GM18505 (cell line): ENCODE results near the gene GSTM1.
A peak's percentile ranks its signal among the peaks of the same experiment; 100 is the strongest.
"Not testable (repeated sequence)": the region's sequence is repeated elsewhere in the genome, so short reads cannot be mapped to it uniquely, and the experiment has no call there.

Source experiments
- ATAC-seq: cut with Tn5 transposase; IDR thresholded peaks from one replicate; pipeline ENCODE4 v1.9.1; 2021; ENCODE audit not compliant: unreplicated experiment
- POLR2A ChIP-seq: IDR thresholded peaks from 4 replicates; pipeline ENCODE4 v1.6.1; 2011; ENCODE audit warnings: borderline replicate concordance; ENCODE audit not compliant: insufficient read depth, insufficient read length; ENCODE audit errors: extremely low read depth

The GSTM1 gene

DNA sequence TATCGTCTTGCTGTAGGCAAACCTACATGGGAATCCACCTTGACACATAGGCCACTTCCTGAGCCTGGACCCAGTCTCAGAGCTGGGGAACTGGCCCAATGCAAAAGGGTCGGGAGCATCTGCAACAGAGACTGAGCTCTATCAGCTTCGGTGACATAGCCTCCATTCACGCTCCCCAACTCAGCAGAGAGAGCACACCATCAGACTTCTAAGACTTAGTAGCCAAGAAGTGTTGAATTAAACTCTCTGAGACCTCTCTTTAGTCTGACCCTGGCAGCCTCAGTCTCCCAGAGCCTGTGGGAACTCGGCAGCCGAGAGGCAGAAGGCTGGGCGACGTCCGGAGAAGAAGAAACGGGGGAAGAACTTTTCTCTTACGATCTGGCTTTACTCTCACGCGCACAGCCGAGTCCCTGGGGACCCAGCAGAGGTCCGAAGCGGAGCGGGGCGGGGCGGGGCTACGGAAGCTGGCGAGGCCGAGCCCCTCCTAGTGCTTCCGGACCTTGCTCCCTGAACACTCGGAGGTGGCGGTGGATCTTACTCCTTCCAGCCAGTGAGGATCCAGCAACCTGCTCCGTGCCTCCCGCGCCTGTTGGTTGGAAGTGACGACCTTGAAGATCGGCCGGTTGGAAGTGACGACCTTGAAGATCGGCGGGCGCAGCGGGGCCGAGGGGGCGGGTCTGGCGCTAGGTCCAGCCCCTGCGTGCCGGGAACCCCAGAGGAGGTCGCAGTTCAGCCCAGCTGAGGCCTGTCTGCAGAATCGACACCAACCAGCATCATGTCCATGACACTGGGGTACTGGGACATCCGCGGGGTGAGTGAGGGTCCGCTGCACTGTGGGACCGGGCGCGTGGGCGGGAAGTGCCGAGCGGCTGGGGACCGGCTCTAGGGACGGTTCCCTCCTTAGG is 31.8 kb upstream of the GSTM1 start, which contains the start of gene GSTM4:
Gene GSTM4, plus strand, starts transcription at position 485 of the 905 bp plus-strand sequence. Its CDS starts 291 bp downstream, at position 776.
- TF ChIP-seq POLR2A, result peak; percentile 51
- ATAC-seq, result peak; percentile 92

DNA sequence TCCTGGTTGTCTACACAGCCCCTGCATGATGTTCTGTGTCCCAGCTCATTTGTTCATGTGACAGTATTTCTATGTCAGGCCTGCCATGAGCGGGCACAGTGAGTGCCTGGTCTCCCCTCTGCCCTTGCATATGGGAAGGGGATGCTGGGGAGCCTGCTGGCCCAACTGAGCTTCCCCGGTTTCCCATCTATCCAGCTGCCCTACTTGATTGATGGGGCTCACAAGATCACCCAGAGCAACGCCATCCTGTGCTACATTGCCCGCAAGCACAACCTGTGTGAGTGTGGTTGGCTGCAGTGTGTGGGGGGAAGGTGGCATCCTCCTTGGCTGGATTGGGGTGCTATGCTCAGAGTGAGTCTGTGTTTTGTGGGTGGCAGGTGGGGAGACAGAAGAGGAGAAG is 30.2 kb upstream of the GSTM1 start:
- ATAC-seq, result no peak
- TF ChIP-seq POLR2A, result no peak

DNA sequence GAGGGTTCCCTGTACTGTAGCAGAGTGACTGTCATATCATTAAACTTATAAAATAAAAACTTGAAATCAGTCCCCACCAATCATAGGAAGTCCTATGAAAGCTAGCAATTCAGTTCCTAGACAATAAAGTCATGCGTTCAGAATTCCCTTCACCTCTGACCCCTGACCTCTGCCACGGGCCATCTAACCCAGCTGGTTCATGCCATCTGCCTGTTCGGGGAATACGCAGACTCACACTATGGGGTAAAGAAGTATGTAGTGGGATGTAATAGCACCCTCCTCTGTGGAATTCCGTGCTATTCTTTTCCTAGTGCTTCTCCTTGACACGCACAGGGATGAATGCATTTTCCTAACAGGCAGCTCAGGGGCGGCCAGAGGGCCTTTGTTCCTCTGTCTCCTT is 29.6 kb upstream of the GSTM1 start:
- TF ChIP-seq POLR2A, result no peak
- no peak for ATAC-seq

DNA sequence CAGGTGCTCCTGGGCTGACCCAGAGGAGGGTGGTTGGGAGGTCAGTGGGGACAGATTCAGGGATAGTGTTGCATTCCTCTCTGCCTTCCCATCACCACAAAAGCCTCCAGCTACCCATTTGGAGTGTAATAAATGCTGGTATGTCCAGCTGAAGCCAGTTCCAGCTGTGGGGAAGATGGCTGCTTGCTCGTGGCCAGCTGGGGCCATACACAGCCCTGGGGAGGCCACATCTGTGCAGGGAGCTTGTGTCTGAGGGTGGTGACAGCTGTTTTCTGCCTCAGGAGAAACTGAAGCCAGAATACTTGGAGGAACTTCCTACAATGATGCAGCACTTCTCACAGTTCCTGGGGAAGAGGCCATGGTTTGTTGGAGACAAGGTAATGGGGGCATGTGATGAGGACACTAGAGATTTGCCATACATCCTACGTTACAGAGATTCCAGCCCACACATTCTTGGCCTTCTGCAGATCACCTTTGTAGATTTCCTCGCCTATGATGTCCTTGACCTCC is 29.0 kb upstream of the GSTM1 start:
- TF ChIP-seq POLR2A, result no peak

DNA sequence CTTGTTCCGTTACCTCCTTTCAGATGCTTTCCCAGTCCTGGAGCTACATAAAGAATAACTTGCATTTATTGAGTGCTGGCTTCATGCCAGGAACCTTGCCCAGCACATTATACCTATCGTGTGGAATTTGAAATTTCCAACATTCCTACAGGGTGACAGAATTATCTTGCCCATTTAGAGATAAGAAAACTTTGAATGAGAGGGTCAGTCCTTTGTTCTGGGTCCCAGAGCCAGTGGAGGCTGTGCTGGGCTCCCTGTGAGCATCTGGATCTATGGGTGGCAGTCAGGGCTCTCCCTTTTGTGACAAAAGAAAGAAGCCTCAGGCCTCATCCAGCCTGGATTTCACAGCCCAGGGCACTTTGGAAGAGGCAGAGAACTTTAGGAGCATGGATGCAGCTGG is 28.5 kb upstream of the GSTM1 start:
- TF ChIP-seq POLR2A, result no peak
- ATAC-seq, result no peak

More for the DNA sequence above, 29.0 kb upstream of the GSTM1 start:
- no peak for ATAC-seq

DNA sequence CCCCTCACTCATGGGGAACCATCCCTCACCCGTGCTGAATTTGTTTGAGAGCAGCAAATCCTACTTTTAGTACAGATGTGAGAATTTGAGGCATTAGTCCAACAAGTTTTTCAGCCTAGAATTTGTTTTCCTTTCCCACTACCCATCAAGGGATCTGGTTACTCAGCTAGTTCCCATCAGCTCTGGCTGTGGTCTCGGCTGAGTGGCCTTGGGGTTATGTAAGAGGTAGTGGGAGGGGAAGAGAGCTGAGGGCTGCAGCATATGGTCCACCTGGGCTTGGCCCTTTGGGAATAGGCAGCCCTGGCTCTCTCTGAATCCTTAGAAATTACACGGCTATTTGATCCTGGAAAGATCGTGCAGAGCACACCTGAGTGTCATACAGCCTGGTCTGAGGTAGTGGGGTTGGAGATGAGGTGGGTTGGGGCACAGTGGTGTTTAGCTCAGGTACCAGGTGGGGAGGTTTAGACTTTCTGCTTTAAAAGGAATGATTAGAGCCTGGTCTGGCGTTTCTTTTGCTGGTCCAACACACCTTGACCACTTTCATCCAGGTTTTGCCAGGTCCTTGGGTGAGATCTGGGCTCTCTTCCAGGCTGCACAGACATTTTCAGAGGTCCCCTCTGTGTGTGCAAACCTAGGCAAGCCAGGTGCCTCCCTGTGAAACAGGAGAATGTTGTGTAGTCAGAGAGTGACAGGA is 27.5 kb upstream of the GSTM1 start:
- no peak for ATAC-seq
- no peak for TF ChIP-seq POLR2A

DNA sequence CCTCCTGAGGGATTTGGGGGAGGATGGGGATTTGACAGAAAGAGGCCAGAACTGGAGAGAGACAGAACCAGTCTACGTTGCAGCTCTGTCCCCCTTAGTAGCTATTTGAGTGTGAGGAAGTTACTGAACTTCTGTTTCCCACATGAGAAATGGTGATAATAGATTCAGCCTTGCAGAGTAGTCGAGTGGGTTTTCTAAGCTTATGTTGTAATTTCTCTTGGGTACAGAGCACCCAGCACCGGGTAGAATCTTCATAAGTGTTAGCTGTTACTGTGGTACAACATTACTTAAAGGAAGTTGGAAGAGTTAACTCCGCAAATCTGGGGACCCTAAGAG is 27.0 kb upstream of the GSTM1 start:
- ATAC-seq, result not testable (repeated sequence)

DNA sequence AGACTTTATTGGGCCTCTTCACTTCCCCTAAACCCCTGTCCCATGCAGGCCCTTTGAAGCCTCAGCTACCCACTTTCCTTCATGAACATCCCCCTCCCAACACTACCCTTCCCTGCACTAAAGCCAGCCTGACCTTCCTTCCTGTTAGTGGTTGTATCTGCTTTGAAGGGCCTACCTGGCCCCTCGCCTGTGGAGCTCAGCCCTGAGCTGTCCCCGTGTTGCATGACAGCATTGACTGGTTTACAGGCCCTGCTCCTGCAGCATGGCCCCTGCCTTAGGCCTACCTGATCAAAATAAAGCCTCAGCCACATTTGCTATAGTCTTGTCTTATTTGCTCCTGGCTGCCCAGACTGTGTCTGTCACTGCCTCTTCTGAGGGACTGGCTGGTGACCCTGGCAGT is 26.2 kb upstream of the GSTM1 start:
- no peak for TF ChIP-seq POLR2A
- ATAC-seq, result no peak

DNA sequence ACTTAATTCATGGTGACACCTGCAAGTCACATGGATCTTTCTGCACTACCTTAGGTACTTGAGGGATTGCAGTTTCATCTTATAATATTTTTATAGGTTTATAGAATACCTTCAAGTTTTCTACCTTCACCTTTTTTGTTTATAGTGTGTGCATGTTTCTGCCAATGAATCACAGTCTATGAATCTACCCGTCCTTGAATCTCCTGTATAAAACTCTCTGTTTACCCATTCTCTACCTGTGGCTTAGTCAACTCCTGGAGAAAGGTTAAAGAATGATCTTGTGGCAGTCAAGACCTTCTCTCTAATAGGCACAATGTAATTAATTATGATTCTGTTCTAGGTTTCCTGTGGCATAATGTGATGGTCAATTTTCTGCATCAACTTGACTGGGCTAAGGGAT is 22.9 kb upstream of the GSTM1 start:
- ATAC-seq, result no peak
- no peak for TF ChIP-seq POLR2A

DNA sequence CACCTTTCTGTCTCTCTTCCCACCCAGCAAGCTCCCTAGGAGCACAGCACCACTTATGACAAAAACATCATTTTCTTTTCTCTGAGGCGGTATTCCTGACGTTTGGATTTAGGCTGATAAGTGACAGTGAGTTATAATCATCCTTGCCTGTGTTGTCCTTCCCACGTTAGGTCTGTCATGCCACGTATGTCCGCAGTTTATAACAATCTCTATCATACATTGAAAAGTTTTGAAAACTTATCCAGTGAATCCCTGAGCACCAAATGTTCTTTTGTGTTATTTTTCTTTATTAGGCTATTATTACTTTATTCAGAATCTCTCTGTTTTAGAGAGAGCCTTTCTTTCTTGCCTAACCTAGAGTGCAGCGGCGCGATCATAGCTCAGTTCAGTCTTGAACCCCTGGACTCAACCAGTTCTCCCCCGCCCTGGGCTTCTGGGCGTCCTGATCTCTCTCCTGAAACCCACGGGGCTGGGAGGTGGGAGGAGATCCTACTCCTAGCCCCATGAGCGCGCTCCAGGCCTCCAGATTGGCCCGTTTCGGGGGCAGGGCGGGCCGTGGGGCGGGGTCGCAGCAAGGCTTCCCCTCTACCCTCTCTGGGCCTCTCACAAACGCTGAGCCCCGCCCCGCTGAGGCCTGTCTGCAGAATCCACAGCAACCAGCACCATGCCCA is 20.0 kb upstream of the GSTM1 start, which contains the start of gene GSTM2:
Gene GSTM2, plus strand, starts transcription at position 606 of the 671 bp plus-strand sequence. Its CDS starts 59 bp downstream, at position 665.
- ATAC-seq, result peak; percentile 91
- TF ChIP-seq POLR2A, result no peak

DNA sequence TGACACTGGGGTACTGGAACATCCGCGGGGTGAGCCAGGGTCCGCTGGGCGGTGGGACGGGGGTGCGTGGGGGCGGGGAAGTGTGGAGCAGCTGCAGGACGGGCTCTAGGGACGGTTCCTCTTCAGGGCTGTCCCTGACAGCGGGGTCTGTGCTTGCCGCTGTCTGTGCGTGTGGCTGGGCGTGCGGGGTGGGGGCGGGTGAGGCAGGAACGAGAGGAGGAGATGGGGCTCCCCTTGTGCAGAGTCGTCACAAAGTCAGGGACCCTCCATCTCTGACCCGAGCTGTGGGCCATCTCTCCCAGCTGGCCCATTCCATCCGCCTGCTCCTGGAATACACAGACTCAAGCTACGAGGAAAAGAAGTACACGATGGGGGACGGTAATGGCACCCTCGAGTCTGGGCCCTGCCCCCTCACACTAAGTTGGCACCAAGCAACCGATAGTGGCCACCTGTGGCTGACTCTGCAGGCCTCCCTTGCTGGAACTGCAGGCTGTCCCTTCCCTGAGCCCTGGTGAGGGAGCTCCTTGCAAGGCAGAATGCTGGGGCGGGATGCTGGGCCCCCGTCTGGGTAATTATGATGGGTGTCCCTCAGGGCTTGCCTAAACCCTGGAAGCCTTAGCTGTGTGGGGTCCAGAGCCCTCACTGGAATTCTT is 19.4 kb upstream of the GSTM1 start:
- peak; percentile 20 for ATAC-seq
- TF ChIP-seq POLR2A, result no peak

DNA sequence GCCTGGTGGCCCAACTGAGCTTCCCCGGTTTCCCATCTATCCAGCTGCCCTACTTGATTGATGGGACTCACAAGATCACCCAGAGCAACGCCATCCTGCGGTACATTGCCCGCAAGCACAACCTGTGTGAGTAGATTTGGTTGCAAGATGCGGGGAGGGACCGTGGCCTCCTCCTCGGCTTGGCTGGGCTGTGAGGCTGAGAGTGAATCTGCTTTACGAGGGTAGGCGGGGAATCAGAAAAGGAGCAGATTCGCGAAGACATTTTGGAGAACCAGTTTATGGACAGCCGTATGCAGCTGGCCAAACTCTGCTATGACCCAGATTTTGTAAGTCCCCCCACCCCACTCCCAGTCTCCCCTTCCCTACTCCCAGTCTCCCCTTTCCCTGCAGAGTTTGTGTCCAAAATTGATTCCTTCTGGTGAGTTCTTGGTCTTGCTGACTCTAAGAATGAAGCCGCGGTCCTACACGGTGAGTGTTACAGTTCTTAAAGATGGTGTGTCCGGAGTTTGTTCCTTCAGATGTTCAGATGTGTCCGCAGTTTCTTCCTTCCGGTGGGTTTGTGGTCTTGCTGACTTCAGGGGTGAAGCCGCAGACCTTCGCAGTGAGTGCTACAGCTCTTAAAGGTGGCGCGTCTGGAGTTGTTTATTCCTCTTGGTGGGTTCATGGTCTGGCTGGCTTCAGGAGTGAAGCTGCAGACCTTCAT is 18.2 kb upstream of the GSTM1 start:
- ATAC-seq, result no peak
- TF ChIP-seq POLR2A, result no peak

DNA sequence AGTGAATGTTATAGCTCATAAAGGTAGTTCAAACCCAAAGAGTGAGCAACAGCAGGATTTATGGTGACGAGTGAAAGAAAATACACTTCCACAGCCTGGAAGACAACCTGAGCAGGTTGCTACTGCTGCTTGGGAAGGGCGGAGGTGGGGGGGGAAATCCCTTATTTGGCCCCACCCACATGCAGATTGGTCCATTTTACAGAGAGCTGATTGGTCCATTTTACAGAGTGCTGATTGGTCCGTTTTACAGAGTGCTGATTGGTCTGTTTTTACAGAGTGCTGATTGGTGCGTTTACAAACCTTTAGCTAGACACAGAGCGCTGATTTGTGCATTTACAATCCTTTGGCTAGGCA is 17.7 kb upstream of the GSTM1 start:
- ATAC-seq, result not testable (repeated sequence)
